Chondrocyte (in vitro differentiated cells): ENCODE measurements around the gene GARS1. TPM values are rescaled to one million over a fixed set of nuclear protein-coding genes. Genes with fewer than 3 reads are reported as not detected.

Experiments used
- DNase-seq: peaks from one replicate; pipeline ENCODE4 v3.0.0; 2021; ENCODE audit warnings: mixed read lengths, low spot score
- H3K27ac Mint-ChIP-seq: one replicate; pipeline ENCODE4 v1.8.0; 2021; ENCODE audit warnings: mild to moderate bottlenecking, moderate library complexity, mixed read lengths; ENCODE audit not compliant: unreplicated experiment
- H3K27me3 Mint-ChIP-seq: 2 replicates; pipeline ENCODE4 v1.8.0; 2021; ENCODE audit warnings: low read depth, mixed read lengths
- H3K36me3 Mint-ChIP-seq: 2 replicates; pipeline ENCODE4 v1.8.0; 2021; ENCODE audit warnings: low read depth, mixed read lengths
- H3K4me1 Mint-ChIP-seq: 2 replicates; pipeline ENCODE4 v1.8.0; 2021; ENCODE audit warnings: low read depth, mild to moderate bottlenecking, mixed read lengths
- H3K4me3 Mint-ChIP-seq: one replicate; pipeline ENCODE4 v1.8.0; 2021; ENCODE audit warnings: mild to moderate bottlenecking, moderate library complexity, mixed read lengths; ENCODE audit not compliant: unreplicated experiment
- H3K9me3 Mint-ChIP-seq: 2 replicates; pipeline ENCODE4 v1.8.0; 2021; ENCODE audit warnings: low read depth, mixed read lengths
- CTCF ChIP-seq: fragments of 200-600 bp; sonication (generic); IDR thresholded peaks from 2 replicates; pipeline ENCODE4 v1.5.0; 2021; ENCODE audit warnings: antibody characterized with exemption, mild to moderate bottlenecking, moderate library complexity
- total RNA-seq: library from RNA; stranded (reverse); gene quantifications from 3 replicates; pipeline ENCODE4 v1.2.1, GENCODE V29; 2021

The GARS1 gene
- total RNA-seq, 1 donor from 2014 or later = 581 TPM

- TF ChIP-seq CTCF = no peak
- Mint-ChIP-seq H3K4me3 (peak overlapping the region; percentile 100), H3K36me3 (peaks cover 46% of the 10 kb centered on the region), H3K27ac (peak overlapping the region; percentile 100), H3K9me3 (no peaks in the 10 kb centered on the region), H3K27me3 (no peaks in the 10 kb centered on the region), H3K4me1 (peaks cover 59% of the 10 kb centered on the region)
- DNase-seq = no peak
Measured at GRCh38 chr7:30596721-30597120, 2.0 kb downstream of the GARS1 start.

- Mint-ChIP-seq H3K36me3 (peaks cover 56% of the 10 kb centered on the region), H3K27me3 (no peaks in the 10 kb centered on the region), H3K9me3 (no peaks in the 10 kb centered on the region), H3K4me1 (peaks cover 56% of the 10 kb centered on the region), H3K4me3 (peak overlapping the region; percentile 100), H3K27ac (peak overlapping the region; percentile 100)
- TF ChIP-seq CTCF = no peak
- no peak for DNase-seq
Measured at GRCh38 chr7:30598121-30598876, 3.6 kb downstream of the GARS1 start.

- peaks cover 64% of the 10 kb centered on the region for H3K4me1 Mint-ChIP-seq
- H3K9me3 Mint-ChIP-seq = no peaks in the 10 kb centered on the region
- no peaks in the 10 kb centered on the region for H3K27me3 Mint-ChIP-seq
- H3K27ac Mint-ChIP-seq = peak overlapping the region; percentile 45
- no peak for DNase-seq
- no peak for TF ChIP-seq CTCF
- peaks cover 71% of the 10 kb centered on the region for H3K36me3 Mint-ChIP-seq
- no peak overlapping the region for H3K4me3 Mint-ChIP-seq
Measured at GRCh38 chr7:30604901-30605300, 10.2 kb downstream of the GARS1 start.

GRCh38 chr7:30605832-30606231, 11.2 kb downstream of the GARS1 start:
- Mint-ChIP-seq H3K4me1 (peaks cover 61% of the 10 kb centered on the region), H3K36me3 (peaks cover 68% of the 10 kb centered on the region), H3K27ac (peak overlapping the region; percentile 79), H3K9me3 (no peaks in the 10 kb centered on the region), H3K4me3 (no peak overlapping the region), H3K27me3 (no peaks in the 10 kb centered on the region)
- TF ChIP-seq CTCF = no peak
- no peak for DNase-seq

GRCh38 chr7:30612658-30613265, 18.1 kb downstream of the GARS1 start:
- Mint-ChIP-seq H3K27ac (peak overlapping the region; percentile 85), H3K27me3 (no peaks in the 10 kb centered on the region), H3K36me3 (peaks cover 71% of the 10 kb centered on the region), H3K4me1 (peaks cover 72% of the 10 kb centered on the region), H3K4me3 (no peak overlapping the region), H3K9me3 (no peaks in the 10 kb centered on the region)
- TF ChIP-seq CTCF = no peak
- DNase-seq = no peak
